Measurements from ENCODE around the gene CTNNA3. TPM values are rescaled to one million over a fixed set of nuclear protein-coding genes. Genes with fewer than 3 reads are reported as not detected.

CTNNA3 gene
- total and polyA plus RNA-seq, 4 donors, result 0.16 to 2.4 (median 1.4) TPM

DNA sequence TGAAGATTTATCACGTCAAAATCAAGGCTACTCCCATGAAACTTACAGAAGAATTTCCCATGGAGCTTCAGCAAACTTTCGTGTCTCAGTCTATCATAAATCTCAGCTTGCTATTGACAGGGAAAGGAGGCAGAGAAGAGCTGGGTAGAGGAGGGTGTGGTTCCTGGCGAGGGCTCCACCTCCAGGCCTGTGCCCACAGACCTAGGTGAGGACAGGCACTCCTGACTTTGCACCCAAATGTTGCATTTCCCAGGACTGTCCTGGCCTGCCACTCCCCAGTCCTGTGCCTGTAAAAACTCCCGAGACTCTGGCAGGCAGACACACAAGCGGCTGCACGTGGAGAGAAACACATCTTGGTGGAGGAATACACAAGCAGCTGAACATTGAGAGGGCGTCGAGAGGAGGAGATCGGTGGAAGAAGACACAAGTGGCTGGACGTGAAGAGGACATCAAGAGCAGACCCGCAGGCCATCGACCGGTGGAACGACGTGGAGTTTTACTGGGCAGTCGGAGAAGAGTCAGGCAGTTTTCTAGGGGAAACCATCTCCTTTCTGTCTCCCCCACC lies 145.1 kb downstream of the CTNNA3 start:
- Histone ChIP-seq H3K36me3 (ENCODE audit: control insufficient read depth in 4 of 4, insufficient read depth in 3 of 4, low read depth in 1 of 4, low read length in 3 of 4) (no peaks in the 10 kb centered on the region), H3K9ac (ENCODE audit: low read depth in 1 of 2, low read length in 2 of 2) (no peak overlapping the region), H3K4me1 (ENCODE audit: control insufficient read depth in 4 of 4, insufficient read depth in 4 of 4, low read length in 3 of 4) (no peaks in the 10 kb centered on the region), H3K4me3 (ENCODE audit: low read depth in 1 of 3, low read length in 3 of 3) (no peak overlapping the region), H3K9me3 (ENCODE audit: control insufficient read depth in 4 of 4, low read length in 3 of 4) (peaks cover 0 to 1% (median 0%) of the 10 kb centered on the region in 4 donors), H3K27me3 (ENCODE audit: control insufficient read depth in 4 of 4, insufficient read depth in 4 of 4, low read length in 3 of 4) (no peaks in the 10 kb centered on the region), H3K27ac (ENCODE audit: low read depth in 1 of 2, low read length in 2 of 2) (no peak overlapping the region)
- whole genome bisulfite sequencing, result 81% methylated on average over 16 of the region's 16 CpGs
- DNase-seq (ENCODE audit: low spot score), result no peak
- TF ChIP-seq, protein P1, sequence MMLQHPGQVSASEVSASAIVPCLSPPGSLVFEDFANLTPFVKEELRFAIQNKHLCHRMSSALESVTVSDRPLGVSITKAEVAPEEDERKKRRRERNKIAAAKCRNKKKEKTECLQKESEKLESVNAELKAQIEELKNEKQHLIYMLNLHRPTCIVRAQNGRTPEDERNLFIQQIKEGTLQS (IDR thresholded peaks at IDR 0.05), result no peak
- no peak for TF ChIP-seq YY1 (IDR thresholded peaks at IDR 0.05)

DNA sequence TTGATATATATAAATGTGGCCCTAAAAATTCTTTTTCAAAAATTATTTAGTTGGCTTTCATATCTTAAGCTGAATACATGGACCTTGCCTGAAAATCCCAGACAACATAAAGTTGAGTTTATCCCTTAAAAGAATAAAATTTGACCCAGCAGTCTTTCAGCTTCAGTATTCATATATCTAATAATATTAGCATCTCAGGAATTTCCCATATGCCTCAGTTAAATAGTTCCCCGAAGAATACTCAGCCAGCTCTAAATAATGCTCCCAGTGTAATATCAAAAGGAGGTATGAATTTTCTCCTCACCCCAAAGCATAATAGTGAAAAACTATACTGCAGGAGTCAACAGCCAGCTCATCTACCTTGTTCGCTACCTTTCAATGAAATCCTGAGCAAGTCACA lies 145.9 kb downstream of the CTNNA3 start:
- TF ChIP-seq FOXA1 (IDR thresholded peaks at IDR 0.05) (no peak), EGR1 (IDR thresholded peaks at IDR 0.05; ENCODE audit: low read depth in 2 of 2) (no peak), REST (IDR thresholded peaks at IDR 0.05) (no peak), NR2F2 (IDR thresholded peaks at IDR 0.05) (no peak), HNF4G (IDR thresholded peaks at IDR 0.05) (no peak), TAF1 (conservative IDR thresholded peaks at IDR 0.05) (no peak), ZBTB33 (IDR thresholded peaks at IDR 0.05) (no peak), RXRA (IDR thresholded peaks at IDR 0.05) (no peak), GABPA (IDR thresholded peaks at IDR 0.05 in 1 of 2, conservative IDR thresholded peaks at IDR 0.05 in 1 of 2) (no peak)
- TF ChIP-seq, protein P2, sequence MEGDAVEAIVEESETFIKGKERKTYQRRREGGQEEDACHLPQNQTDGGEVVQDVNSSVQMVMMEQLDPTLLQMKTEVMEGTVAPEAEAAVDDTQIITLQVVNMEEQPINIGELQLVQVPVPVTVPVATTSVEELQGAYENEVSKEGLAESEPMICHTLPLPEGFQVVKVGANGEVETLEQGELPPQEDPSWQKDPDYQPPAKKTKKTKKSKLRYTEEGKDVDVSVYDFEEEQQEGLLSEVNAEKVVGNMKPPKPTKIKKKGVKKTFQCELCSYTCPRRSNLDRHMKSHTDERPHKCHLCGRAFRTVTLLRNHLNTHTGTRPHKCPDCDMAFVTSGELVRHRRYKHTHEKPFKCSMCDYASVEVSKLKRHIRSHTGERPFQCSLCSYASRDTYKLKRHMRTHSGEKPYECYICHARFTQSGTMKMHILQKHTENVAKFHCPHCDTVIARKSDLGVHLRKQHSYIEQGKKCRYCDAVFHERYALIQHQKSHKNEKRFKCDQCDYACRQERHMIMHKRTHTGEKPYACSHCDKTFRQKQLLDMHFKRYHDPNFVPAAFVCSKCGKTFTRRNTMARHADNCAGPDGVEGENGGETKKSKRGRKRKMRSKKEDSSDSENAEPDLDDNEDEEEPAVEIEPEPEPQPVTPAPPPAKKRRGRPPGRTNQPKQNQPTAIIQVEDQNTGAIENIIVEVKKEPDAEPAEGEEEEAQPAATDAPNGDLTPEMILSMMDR (IDR thresholded peaks at IDR 0.05; ENCODE audit: low read depth, low read length, missing input control), result no peak
- TF ChIP-seq, protein P1 (IDR thresholded peaks at IDR 0.05), result no peak
- TF ChIP-seq, protein P3, sequence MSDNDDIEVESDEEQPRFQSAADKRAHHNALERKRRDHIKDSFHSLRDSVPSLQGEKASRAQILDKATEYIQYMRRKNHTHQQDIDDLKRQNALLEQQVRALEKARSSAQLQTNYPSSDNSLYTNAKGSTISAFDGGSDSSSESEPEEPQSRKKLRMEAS (IDR thresholded peaks at IDR 0.05), result no peak
- WGBS, result 83% methylated on average over 2 of the region's 2 CpGs
- DNase-seq (ENCODE audit: low spot score), result no peak

More for the DNA sequence above, 145.9 kb downstream of the CTNNA3 start:
- Histone ChIP-seq H3K27me3 (ENCODE audit: control insufficient read depth in 4 of 4, insufficient read depth in 4 of 4, low read length in 3 of 4) (no peaks in the 10 kb centered on the region), H3K9me3 (ENCODE audit: control insufficient read depth in 4 of 4, low read length in 3 of 4) (peaks cover 0 to 1% (median 0%) of the 10 kb centered on the region in 4 donors), H3K27ac (ENCODE audit: low read depth in 1 of 2, low read length in 2 of 2) (no peak overlapping the region), H3K36me3 (ENCODE audit: control insufficient read depth in 4 of 4, insufficient read depth in 3 of 4, low read depth in 1 of 4, low read length in 3 of 4) (no peaks in the 10 kb centered on the region), H3K9ac (ENCODE audit: low read depth in 1 of 2, low read length in 2 of 2) (no peak overlapping the region), H3K4me3 (ENCODE audit: low read depth in 1 of 3, low read length in 3 of 3) (no peak overlapping the region), H3K4me1 (ENCODE audit: control insufficient read depth in 4 of 4, insufficient read depth in 4 of 4, low read length in 3 of 4) (no peaks in the 10 kb centered on the region)
